ENCODE data around the gene CDK17. TPM values are rescaled to one million over a fixed set of nuclear protein-coding genes. Genes with fewer than 3 reads are reported as not detected.

Gene CDK17
- total RNA-seq, 2 donors from 2014 or later = 20.9 to 27.1 TPM

DNA sequence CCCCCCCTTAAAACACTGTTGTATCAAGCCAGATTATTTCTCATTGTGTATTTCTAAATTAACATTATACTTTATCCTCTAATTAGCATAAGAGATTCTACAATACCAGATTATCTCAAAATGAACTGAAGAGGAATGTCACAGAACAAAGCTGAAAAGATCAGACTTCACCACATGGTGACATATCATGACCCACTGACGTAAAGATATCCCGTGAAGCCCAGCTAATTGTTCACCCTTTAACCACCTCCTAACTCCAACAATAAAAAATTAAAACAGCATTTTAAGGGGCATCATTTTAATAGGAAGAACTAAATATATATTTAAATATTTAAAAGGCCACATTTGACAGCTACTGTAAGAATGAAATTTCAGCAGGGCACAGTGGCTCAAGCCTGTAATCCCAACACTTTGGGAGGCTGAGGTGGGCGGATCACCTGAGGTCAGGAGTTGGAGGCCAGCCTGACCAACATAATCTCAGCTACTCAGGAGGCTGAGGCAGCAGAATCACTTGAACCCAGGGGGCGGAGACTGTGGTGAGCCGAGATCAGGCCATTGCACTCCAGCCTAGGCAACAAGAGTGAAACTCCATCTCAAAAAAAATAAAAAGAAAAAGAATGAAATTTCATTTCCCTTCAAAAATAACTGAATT lies 29.0 kb downstream of the CDK17 start:
- Histone ChIP-seq H3K36me3 (no peaks in the 10 kb centered on the region), H3K4me1 (peaks cover 0 to 70% of the 10 kb centered on the region in 2 donors), H3K27me3 (no peaks in the 10 kb centered on the region), H3K4me3 (no peak overlapping the region), H3K27ac (no peak overlapping the region), H3K9me3 (no peaks in the 10 kb centered on the region)
- no peak for DNase-seq (ENCODE audit: low spot score)
- TF ChIP-seq, protein P1, sequence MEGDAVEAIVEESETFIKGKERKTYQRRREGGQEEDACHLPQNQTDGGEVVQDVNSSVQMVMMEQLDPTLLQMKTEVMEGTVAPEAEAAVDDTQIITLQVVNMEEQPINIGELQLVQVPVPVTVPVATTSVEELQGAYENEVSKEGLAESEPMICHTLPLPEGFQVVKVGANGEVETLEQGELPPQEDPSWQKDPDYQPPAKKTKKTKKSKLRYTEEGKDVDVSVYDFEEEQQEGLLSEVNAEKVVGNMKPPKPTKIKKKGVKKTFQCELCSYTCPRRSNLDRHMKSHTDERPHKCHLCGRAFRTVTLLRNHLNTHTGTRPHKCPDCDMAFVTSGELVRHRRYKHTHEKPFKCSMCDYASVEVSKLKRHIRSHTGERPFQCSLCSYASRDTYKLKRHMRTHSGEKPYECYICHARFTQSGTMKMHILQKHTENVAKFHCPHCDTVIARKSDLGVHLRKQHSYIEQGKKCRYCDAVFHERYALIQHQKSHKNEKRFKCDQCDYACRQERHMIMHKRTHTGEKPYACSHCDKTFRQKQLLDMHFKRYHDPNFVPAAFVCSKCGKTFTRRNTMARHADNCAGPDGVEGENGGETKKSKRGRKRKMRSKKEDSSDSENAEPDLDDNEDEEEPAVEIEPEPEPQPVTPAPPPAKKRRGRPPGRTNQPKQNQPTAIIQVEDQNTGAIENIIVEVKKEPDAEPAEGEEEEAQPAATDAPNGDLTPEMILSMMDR (IDR thresholded peaks at IDR 0.05) = no peak

DNA sequence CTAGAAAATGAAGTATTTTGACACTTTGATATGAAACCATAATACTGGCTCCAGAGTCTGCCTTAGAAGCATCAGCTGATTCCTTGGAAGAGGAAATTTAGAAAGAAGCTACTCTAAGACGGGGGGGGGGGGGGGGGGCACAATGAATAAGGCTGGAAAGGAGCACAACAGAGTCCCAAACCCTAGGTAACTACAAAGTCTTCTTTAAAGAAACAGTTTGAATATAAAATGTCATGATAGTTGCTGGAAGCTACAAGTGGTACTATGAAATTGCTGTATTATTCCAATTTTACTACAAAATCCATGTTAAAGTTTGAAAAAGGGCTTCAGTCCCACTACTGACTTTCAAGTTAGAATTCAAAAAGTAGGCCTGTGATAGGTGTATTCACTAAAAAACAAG lies 31.6 kb downstream of the CDK17 start:
- H3K27ac ChIP-seq = peak overlapping the region in 1 of 2 donors; percentile 40
- TF ChIP-seq, protein P1 (IDR thresholded peaks at IDR 0.05) = no peak
- DNase-seq (ENCODE audit: low spot score) = no peak
- no peaks in the 10 kb centered on the region for H3K27me3 ChIP-seq
- H3K9me3 ChIP-seq = no peaks in the 10 kb centered on the region
- H3K4me3 ChIP-seq = no peak overlapping the region
- H3K4me1 ChIP-seq = peaks cover 0 to 56% of the 10 kb centered on the region in 2 donors
- no peaks in the 10 kb centered on the region for H3K36me3 ChIP-seq

DNA sequence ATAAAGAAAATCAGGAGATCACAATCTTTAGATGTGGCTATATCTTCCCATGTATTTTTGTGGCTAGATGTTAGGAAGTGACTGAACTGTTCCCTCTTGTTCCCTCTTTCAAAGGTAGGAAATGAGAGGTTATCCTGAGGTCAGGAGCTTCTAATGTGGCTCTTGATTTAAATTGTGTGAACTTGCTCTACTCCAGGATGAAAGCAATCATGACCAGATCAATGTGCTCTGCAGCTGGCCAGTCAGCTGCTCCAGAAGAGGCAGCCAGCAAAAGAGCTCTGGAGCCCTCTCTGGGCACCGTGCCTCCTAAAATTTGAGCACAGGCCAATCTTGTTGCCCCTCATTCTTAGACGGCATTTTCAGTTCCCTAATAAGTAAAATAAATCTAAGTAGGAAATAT lies 32.0 kb downstream of the CDK17 start:
- Histone ChIP-seq H3K4me3 (no peak overlapping the region), H3K9me3 (no peaks in the 10 kb centered on the region), H3K4me1 (peaks cover 0 to 51% of the 10 kb centered on the region in 2 donors), H3K36me3 (no peaks in the 10 kb centered on the region), H3K27ac (peak overlapping the region in 1 of 2 donors; percentile 40), H3K27me3 (no peaks in the 10 kb centered on the region)
- no peak for DNase-seq (ENCODE audit: low spot score)
- TF ChIP-seq, protein P1 (IDR thresholded peaks at IDR 0.05) = no peak

DNA sequence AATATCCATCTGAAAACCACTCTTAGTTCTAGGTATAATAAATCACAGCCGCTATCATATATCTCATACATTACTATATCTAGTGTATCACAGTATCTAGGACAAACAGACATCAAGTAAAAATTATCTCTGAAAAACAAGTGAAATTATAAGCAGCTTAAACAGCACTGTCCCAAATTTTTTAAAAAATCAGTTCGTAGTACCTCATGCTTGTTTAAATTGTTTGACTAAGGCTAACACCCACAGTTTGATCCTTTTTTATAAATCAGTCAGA lies 33.9 kb downstream of the CDK17 start:
- Histone ChIP-seq H3K27ac (no peak overlapping the region), H3K4me1 (peaks cover 0 to 39% of the 10 kb centered on the region in 2 donors), H3K9me3 (no peaks in the 10 kb centered on the region), H3K4me3 (no peak overlapping the region), H3K27me3 (no peaks in the 10 kb centered on the region), H3K36me3 (no peaks in the 10 kb centered on the region)
- DNase-seq (ENCODE audit: low spot score) = no peak
- TF ChIP-seq, protein P1 (IDR thresholded peaks at IDR 0.05) = no peak

DNA sequence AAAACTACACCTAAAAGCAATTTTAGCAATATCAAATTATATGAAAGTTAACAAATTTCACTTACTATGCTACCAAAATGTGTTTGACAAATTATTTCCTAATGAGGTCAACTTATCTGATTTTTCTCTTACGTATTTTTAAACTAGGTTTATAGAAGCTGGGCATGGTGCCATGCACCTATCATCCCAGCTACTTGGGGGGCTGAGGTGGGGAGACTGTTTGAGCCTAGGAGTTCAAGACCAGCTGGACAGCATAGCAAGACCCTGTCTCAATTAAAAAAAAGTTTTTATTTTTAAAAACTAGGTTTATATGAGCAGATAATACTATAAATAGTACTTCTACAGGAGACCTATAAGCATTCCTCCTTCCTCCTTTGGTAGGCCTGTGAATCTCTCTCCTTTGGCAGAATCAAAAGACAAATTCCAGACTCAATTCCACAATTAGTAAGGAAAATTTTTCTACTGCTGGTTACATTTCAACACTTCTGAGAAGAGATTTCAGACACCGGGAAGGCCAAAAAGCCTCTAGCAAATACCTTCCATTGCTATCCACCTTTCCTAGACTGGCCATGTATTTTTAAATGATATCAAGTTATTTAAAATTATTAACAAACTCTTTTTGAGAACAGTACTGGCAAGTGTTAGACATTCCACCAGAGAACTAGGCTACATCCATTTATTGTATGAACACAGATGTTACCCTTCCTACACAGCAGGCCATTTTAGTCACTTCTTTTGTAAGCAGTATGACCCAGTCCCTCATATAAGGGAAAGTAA lies 34.4 kb downstream of the CDK17 start:
- TF ChIP-seq, protein P1 (IDR thresholded peaks at IDR 0.05) = no peak
- no peak for DNase-seq (ENCODE audit: low spot score)
- Histone ChIP-seq H3K27me3 (no peaks in the 10 kb centered on the region), H3K36me3 (no peaks in the 10 kb centered on the region), H3K9me3 (no peaks in the 10 kb centered on the region), H3K27ac (no peak overlapping the region), H3K4me1 (peaks cover 0 to 39% of the 10 kb centered on the region in 2 donors), H3K4me3 (no peak overlapping the region)

Measured in right atrium auricular region (tissue), 2 donors.